K562 treated with DMSO at 1 percent for 48 hours (cell line): Measurements from ENCODE around the gene CD4. TPM values are rescaled to one million over a fixed set of nuclear protein-coding genes. Genes with fewer than 3 reads are reported as not detected.

Experiments used
- total RNA-seq: library from RNA; unstranded; fragments of 300-600 nt; gene quantifications from 2 replicates; pipeline ENCODE4 v1.2.3, GENCODE V29; 2022; ENCODE audit warnings: low replicate concordance; ENCODE audit errors: extremely low read depth

Gene CD4
- total RNA-seq: not detected in 2 replicates

GRCh38 chr12:6788972-6789924 lies at the start of gene CD4:
CD4 (plus strand) TSS chr12:6789528; CDS start chr12:6800139, 10,611 bp downstream.

GRCh38 chr12:6752921-6753771 lies 36.2 kb upstream of the CD4 start, which contains the start of gene MLF2:
MLF2 (minus strand) TSS chr12:6753141; CDS start chr12:6752334, 807 bp downstream.

GRCh38 chr12:6765634-6766581 lies 23.4 kb upstream of the CD4 start, which contains the start of gene PTMS:
PTMS (plus strand) TSS chr12:6766363; CDS start chr12:6766706, 343 bp downstream.

GRCh38 chr12:6772331-6772695 lies 17.0 kb upstream of the CD4 start, which contains the start of gene LAG3:
LAG3 (plus strand) TSS chr12:6772520; CDS start chr12:6772853, 333 bp downstream.

DNA sequence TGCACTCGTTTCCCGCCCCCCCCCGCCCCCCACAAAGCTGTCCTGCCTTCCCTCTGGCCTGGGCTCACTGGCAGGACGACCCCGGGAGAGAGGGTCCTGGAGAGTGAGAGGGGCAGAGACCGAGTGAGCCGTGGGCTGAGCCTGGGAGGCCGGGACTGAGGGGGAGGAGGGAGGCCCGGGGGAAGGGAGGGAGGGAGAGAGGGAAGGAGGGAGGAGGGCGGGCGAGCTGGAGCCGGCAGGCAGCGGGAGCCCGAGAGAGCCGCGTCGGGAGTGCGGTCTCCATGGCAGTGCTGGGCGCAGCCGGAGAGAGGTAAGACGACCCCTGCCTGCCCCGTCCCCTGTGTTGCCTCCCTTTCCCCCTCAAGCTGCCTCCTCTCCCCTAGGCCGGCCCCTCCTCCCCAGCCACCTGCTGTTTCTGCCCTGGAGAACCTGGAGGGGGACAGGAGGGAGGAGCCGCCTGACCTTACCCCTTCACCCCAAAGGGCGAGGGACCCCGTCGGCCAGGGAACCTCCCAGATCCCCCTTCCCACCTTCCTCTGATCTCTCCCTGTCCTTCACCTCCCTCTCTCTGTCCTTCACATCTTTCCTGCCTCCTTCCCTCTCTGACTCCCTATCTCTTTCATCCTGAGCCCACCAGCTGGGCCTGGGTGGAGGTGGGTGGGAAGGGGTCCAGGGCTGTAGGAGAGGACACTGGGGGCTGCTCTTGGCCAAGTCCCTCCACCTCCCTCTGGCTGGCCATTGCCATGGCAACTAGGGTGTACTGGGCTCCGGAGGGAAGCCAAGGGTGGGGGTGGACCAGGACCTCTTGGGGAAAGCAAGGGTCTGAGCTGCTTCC lies 32.5 kb downstream of the CD4 start, which contains the start of gene GPR162:
GPR162 (plus strand) TSS at position 231 of the 835 bp plus-strand sequence. CDS start 2,078 bp downstream, outside the sequence.

DNA sequence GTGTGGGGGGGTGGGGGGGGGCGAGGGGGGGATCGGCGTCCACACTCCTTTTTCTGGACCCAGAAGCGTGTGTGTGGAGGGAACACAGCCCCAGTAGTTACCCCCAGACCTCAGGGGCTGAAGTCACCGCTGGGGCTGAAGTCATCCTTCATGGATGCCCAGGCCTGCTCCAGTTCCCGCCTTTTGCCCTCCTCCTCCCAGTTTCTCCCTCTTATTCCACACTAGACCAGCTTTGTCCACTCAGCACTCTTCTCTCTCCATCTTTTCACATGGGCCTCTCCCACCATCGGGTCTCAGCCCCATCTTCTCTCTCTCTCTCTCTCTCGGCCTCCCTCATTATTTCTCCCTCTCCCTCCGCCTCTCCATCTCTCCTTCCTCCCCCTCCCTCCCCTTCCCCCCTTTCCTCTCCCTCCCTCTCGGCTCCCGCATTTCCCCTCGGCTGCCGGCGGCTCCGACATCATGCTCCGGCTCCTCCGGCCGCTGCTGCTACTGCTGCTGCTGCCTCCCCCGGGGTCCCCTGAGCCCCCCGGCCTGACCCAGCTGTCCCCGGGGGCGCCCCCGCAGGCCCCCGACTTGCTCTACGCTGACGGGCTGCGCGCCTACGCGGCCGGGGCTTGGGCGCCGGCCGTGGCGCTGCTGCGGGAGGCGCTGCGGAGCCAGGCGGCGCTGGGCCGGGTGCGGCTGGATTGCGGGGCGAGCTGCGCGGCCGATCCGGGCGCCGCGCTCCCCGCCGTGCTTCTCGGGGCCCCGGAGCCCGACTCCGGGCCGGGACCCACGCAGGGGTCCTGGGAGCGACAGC lies 38.9 kb downstream of the CD4 start, which contains the start of gene P3H3:
P3H3 (plus strand) TSS at position 426 of the 799 bp plus-strand sequence; CDS start at position 460, 34 bp downstream.

DNA sequence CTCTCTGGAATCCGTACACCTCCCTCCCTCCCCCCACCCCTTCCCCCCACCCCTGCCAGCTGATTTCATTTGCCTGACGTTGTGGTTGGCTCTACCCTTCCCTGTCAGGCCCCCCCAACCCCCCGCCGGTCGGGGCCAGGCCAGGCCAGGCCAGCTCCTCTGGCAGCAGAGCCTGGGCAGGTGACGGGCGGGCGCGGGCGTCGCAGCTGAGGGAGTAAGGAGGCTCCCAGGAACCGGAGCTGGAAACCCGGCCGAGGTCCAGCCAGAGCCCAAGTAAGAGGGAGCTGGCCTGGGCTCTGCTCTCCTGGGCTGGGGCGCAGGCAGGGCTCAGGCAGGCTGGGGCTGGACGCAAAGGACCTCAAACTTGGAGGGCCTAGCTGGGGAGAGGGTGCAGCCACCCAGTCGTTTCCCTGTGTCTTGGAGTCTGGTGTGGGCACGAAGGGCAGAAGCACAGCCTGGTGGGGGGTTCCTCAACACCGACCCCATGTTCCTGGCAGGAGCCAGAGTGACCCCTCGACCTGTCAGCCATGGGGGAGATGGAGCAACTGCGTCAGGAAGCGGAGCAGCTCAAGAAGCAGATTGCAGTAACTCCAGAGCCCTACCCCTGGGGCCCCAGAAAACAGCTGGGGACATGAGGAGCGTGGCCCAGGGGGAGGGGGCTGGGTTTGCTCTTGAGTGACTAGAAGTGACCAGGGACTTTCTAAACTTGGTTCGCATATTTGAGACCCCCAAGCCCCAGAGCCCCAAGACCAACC lies 51.6 kb downstream of the CD4 start, which contains the start of gene GNB3:
GNB3 (plus strand) TSS at position 165 of the 755 bp plus-strand sequence; CDS start at position 528, 363 bp downstream.

DNA sequence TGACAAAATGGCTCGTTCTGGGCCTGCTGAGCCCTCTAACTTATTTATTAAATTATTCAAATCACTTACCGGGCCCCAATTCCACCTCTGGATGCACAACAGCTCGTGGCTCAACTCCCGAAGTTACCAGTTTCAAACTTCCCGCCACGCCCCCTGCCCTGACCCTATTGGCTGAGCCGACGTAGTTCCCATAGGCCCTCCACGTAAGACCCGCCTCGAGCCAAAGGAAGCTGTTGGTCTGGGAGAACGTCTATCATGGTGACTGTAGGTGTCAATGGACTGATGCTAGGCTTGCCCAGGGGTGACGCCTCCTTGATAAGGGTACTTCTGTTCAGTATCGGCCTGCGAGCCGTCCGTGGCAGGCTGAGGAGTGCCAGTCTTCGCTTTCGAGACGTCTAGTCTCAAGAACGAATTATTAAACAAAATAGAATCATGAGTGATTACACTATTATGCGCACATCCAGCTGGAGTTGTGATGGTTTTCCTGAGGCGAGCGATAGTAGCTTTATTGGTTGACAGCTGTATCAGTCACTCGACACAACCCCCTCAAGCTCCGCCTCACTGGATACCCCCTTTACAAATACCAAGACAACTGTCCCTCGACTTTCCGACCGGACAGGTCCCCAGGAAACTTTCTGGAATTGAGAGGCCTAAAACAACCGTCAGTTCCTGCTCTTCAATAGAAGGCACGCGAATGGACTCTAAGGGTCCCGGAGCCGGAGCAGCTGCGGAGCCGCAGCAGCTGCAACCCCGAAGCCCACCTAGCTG lies 62.0 kb downstream of the CD4 start, which contains the start of gene CDCA3:
CDCA3 (minus strand) TSS at position 134 of the 768 bp plus-strand sequence. CDS start 334 bp downstream, outside the sequence.

GRCh38 chr12:6851921-6852650 lies 62.8 kb downstream of the CD4 start, which contains the start of gene USP5:
USP5 (plus strand) TSS chr12:6852150; CDS start chr12:6852180, 30 bp downstream.

DNA sequence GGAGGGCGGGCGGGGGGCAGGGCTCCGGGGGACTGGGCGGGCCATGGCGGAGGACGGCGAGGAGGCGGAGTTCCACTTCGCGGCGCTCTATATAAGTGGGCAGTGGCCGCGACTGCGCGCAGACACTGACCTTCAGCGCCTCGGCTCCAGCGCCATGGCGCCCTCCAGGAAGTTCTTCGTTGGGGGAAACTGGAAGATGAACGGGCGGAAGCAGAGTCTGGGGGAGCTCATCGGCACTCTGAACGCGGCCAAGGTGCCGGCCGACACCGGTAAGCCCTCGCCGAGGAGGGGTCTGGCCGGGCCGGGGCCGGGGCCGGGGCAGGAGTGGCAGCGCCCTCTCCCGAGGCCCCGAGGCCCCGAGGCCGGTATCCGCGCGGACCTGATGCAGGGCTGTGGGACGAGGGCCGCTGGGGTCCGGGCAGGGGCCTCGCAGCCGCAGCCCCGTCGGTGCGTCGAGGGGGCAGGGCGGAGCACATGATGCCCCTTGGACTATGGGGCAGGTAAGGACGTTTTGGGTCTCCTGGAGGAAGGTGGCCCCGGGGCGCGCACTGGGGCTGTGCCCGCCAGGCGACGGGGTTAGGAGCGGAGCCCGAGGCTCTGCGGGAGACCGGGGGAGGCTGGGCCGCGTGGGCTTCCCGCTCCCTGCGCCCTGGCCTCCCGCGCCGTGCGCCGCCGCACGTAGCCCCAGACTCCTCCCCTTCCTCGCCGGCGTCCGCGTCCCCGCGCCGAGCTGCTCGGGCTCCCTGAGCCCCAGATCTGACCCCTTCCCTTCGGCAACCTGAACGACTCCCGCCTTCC lies 78.3 kb downstream of the CD4 start, which contains the start of gene TPI1:
TPI1 (plus strand) TSS at position 119 of the 798 bp plus-strand sequence; CDS start at position 155, 36 bp downstream.

Other genes starting within 250 kb of the CD4 start
- not detected in 2 replicates for gene IFFO1, start 233.5 kb upstream of the CD4 start, total RNA-seq
- gene NOP2, start 221.2 kb upstream of the CD4 start, total RNA-seq: not detected in 2 replicates
- gene CHD4, start 182.1 kb upstream of the CD4 start, total RNA-seq: 161 and 363 TPM in 2 replicates
- gene LPAR5, start 153.6 kb upstream of the CD4 start, total RNA-seq: not detected in 2 replicates
- gene ACRBP, start 142.1 kb upstream of the CD4 start, total RNA-seq: not detected in 2 replicates
- not detected in 2 replicates for gene ING4, start 126.4 kb upstream of the CD4 start, total RNA-seq
- not detected in 2 replicates for gene ZNF384, start 100.2 kb upstream of the CD4 start, total RNA-seq
- gene PIANP, start 88.7 kb upstream of the CD4 start, total RNA-seq: not detected in 2 replicates
- not detected in 2 replicates for gene COPS7A, start 65.5 kb upstream of the CD4 start, total RNA-seq
- gene MLF2, start 36.4 kb upstream of the CD4 start, total RNA-seq: not detected in 2 replicates
- 561 TPM in 1 of 2 replicates, not detected in the other for gene PTMS, start 23.2 kb upstream of the CD4 start, total RNA-seq
- gene LAG3, start 17.0 kb upstream of the CD4 start, total RNA-seq: not detected in 2 replicates
- not detected in 2 replicates for gene GPR162, start 32.3 kb downstream of the CD4 start, total RNA-seq
- not detected in 2 replicates for gene P3H3, start 38.9 kb downstream of the CD4 start, total RNA-seq
- gene GNB3, start 51.4 kb downstream of the CD4 start, total RNA-seq: not detected in 2 replicates
- not detected in 2 replicates for gene CDCA3, start 61.8 kb downstream of the CD4 start, total RNA-seq
- 152 TPM in 1 of 2 replicates, not detected in the other for gene USP5, start 62.6 kb downstream of the CD4 start, total RNA-seq
- 376 TPM in 1 of 2 replicates, not detected in the other for gene TPI1, start 78.0 kb downstream of the CD4 start, total RNA-seq
- gene SPSB2, start 83.8 kb downstream of the CD4 start, total RNA-seq: not detected in 2 replicates
- gene LRRC23, start 115.3 kb downstream of the CD4 start, total RNA-seq: not detected in 2 replicates
- not detected in 2 replicates for gene ENO2, start 125.1 kb downstream of the CD4 start, total RNA-seq
- gene ATN1, start 138.4 kb downstream of the CD4 start, total RNA-seq: not detected in 2 replicates
- gene RNU7-1, start 154.3 kb downstream of the CD4 start, total RNA-seq: not detected in 2 replicates
- not detected in 2 replicates for gene C12orf57, start 154.5 kb downstream of the CD4 start, total RNA-seq
- not detected in 2 replicates for gene PTPN6, start 161.8 kb downstream of the CD4 start, total RNA-seq
- gene PHB2, start 181.1 kb downstream of the CD4 start, total RNA-seq: not detected in 2 replicates
- gene EMG1, start 181.4 kb downstream of the CD4 start, total RNA-seq: not detected in 2 replicates
- gene LPCAT3, start 228.9 kb downstream of the CD4 start, total RNA-seq: not detected in 2 replicates